ENCODE results near the gene ATXN1.

- TF ChIP-seq CTCF (conservative IDR thresholded peaks at IDR 0.05; ENCODE audit: low read depth, low read length) (no peak), EZH2phosphoT487 (IDR thresholded peaks at IDR 0.05; ENCODE audit: borderline replicate concordance, low read length) (no peak), EZH2 (IDR thresholded peaks at IDR 0.05; ENCODE audit: low read length, unreplicated experiment) (no peak)
Measured at GRCh38 chr6:16321341-16321710, 439.9 kb downstream of the ATXN1 start.

Measured in PC-3 (cell line).